ENCODE results near the gene C12orf57. TPM values are rescaled to one million over a fixed set of nuclear protein-coding genes. Genes with fewer than 3 reads are reported as not detected.
"Not testable (repeated sequence)": the region's sequence is repeated elsewhere in the genome, so short reads cannot be mapped to it uniquely, and the experiment has no call there.

Gene C12orf57
- total RNA-seq: 177 TPM

GRCh38 chr12:6943722-6944380 is at the start of gene C12orf57, which contains the start of gene RNU7-1:
Gene C12orf57, plus strand, starts transcription at chr12:6944022. Its CDS starts 100 bp downstream, at chr12:6944122.
Gene RNU7-1, plus strand, starts transcription at chr12:6943816.
- ATAC-seq (peak; percentile 78), DNase-seq (ENCODE audit: low spot score) (peak; percentile 86)
- intact Hi-C loops (cut with DNase I): loop anchor here (5.0 kb wide), 1 partner anchor 862 kb away; no protein-coding TSS in a partner anchor

GRCh38 chr12:6894321-6894720 is 49.5 kb upstream of the C12orf57 start:
- intact Hi-C loops (cut with DNase I): no loop called here
- ATAC-seq: no peak
- no peak for DNase-seq (ENCODE audit: low spot score)

- DNase-seq (ENCODE audit: low spot score): no peak
- no peak for ATAC-seq
- intact Hi-C loops (cut with DNase I): no loop called here
Observed at GRCh38 chr12:6896846-6897435, 46.9 kb upstream of the C12orf57 start.

GRCh38 chr12:6899427-6899826 is 44.4 kb upstream of the C12orf57 start:
- intact Hi-C loops (cut with DNase I): no loop called here
- no peak for ATAC-seq
- no peak for DNase-seq (ENCODE audit: low spot score)

DNA sequence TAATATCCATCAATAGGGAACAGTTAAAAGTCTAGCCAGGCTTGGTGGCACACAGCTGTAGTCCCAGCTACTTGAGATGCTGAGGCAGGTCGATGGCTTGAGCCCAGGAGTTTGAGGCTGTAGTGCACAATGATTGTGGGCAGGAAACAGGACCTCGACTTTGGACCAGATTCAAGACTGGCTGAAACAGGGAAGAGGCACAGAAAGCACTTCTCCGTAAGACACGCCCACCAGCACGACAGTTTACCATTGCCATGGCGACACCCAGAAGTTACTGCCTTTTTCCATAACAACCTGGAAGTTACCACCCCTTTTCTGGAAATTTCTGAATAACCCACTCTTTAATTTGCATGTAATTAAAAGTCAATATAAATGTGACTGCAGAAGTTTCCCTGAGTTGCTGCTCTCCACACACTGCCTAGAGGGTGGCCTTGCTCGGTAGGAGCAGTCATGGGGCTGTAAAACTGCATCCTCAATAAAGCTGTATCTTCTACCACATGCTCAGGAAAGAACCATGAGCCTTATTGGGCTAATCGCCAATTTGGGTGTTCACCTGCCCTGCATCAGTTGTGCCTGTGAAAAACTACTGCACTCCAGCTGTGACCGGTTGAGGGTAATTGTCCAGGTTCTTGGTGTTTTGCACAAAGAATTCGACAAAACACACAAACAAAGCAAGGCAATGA is 43.8 kb upstream of the C12orf57 start:
- ATAC-seq (no peak), DNase-seq (ENCODE audit: low spot score) (peak; percentile 78)
- intact Hi-C loops (cut with DNase I): no loop called here

DNA sequence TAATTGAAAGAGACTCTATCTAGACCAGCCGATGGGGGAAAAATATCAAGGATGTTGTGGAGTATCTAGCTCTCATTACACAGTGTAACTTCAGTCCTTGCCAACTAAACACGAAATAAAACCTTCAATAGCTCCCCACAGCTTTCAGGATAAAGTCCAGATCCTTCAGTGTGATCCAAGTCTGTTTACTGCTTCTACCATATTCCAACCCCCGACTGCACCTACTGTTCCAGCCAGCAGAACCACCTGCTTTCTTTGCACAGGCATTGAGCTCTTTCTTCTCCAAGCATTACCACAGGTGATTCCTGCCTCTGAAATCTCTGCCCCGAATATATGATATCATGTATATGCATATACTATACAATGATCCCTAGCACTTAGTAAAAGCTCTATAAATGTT is 41.4 kb upstream of the C12orf57 start:
- intact Hi-C loops (cut with DNase I): no loop called here
- no peak for DNase-seq (ENCODE audit: low spot score)
- ATAC-seq: no peak

DNA sequence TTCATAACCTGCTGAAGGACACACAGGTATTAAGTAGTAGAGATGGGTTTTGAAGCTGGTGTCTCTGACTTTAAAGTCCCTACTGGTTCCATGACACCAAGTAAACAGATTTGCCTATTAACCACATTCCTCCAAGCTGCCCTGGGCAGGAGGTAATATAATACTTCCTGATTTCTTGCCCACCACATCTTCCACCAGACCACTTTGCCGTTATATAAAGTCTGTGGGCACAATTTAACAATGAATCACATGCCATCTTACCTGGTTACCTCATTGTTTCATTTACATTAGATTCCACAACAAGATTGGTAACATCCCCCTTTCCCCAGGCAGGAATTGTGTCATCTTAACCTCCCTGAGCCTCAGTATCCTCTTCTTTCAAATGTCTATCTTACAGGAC is 40.1 kb upstream of the C12orf57 start:
- DNase-seq (ENCODE audit: low spot score) (no peak), ATAC-seq (no peak)
- intact Hi-C loops (cut with DNase I): no loop called here

DNA sequence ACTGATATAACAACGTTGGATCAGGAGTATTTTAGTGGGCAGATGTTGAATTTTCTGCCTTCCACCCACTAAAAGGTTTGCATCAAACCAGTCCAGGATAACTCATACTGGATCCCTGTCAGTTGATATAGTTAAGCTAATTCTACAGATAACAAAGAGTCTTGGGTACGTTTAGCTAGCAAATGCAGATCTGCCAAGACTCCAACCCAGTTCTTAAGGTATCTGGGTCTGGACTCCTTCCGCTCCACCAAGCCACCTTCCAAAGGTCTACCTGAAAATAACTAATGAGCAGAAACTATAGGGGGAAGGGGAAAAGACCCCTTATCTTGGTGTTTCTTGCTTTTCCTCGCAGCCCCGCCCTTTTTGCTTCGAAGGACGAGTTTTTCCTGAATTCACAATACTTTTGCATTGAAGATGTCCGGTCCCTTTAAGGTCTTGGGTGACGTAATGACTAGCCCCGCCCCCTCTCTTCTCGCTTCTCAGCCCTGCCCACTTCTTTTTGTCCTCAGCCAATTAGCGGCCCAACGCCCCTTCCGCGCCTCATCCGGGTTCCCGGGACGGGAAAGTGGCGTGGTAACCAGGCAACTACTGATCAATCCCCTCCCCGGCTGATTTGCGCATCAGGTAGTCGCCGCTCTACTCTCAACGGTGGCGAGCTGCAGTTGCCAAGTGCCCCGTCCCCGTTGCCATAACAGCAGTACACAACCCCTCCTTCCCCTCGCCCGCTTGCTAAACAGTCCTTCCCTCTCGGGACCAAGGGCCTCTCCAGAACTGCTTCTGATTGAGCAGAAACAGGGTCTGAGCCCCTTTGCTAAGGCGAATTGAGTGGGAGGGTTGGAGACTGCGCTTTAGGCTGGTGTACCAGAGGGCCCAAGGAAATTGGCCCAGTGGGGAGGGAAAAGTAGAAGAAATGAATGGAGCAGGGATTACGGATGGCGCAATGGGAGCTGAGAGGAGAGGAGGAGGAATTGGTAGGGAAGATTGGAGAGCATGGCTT is 39.2 kb upstream of the C12orf57 start, which contains the start of gene LRRC23:
Gene LRRC23, plus strand, starts transcription at position 543 of the 997 bp plus-strand sequence. CDS start 812 bp downstream, outside the sequence.
- DNase-seq (ENCODE audit: low spot score): peak; percentile 99
- intact Hi-C loops (cut with DNase I): no loop called here

DNA sequence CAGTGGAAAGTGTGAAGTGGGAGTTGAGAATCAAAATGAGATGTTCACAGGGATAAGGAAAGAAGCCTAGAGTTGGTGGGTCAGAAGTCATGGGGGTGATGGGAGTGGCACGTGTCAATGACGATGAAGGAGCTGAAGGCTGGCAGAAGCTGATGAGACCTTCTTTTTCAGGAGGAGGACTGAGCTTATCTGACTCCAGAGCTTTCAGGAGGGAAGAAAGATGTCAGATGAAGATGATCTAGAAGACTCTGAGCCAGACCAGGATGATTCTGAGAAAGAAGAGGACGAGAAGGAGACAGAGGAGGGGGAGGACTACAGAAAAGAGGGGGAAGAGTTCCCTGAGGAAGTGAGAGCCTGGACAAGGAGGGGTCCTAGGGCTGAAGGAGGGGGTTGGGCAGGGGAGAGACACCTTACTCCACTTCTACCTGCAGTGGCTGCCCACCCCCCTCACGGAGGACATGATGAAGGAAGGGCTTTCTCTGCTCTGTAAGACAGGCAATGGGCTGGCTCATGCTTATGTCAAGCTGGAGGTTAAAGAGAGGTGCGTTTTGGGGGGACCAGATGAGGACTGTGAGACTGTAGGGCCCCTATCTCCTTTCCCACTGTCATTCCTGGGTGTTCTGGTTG is 38.3 kb upstream of the C12orf57 start:
- DNase-seq (ENCODE audit: low spot score) (no peak), ATAC-seq (no peak)
- intact Hi-C loops (cut with DNase I): no loop called here

More for the DNA sequence above, 39.2 kb upstream of the C12orf57 start, which contains the start of gene LRRC23:
- ATAC-seq: peak; percentile 98

DNA sequence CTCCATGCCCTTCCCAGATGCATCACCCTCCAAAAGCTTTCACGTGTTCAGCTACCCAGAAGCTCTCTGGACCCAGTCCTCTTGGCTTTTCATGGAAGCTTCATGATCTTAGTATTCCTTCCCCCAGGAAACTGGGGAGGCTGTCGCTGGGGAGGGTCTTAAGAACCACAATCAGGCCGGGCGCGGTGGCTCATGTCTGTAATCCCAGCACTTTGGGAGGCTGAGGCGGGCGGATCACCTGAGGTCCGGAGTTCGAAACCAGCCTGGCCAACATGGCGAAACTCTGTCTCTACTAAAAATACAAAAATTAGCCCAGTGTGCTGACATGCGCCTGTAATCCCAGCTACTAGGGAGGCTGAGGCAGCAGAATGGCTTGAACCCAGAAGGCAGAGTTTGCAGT is 35.7 kb upstream of the C12orf57 start:
- ATAC-seq; DNase-seq (ENCODE audit: low spot score); intact Hi-C loops (cut with DNase I): not testable (repeated sequence)

DNA sequence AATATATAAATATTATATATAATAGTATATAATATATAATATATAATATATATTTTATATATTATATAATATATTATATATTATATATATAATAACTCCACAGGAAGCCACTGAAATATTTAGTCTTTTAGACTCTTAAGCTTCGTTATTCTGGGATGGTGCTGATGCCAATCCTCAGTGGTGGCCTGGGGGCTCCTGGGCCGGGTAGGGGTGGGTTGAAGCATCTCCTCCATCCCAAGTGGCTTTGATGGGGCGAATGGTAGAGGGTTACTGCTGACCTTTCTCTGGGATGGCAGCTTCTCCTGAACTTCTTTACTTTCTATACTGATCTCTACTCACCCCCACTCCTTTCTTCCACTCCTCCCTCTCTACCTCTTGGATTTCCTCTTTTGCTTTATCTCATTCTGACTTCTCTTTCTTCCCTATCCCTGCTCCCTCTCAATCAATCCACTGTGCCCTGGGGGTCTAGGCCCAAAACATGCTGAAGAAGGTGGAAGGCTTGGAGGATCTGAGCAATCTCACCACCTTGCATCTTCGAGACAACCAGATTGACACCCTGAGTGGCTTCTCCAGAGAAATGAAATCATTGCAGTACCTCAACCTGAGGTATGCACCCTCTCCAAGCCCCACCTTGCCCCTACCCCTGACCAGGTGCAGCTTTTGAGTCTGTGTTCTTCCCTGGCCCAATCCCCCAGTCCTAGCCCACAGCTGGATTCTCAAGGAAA is 34.2 kb upstream of the C12orf57 start:
- intact Hi-C loops (cut with DNase I): no loop called here
- no peak for ATAC-seq
- no peak for DNase-seq (ENCODE audit: low spot score)

DNA sequence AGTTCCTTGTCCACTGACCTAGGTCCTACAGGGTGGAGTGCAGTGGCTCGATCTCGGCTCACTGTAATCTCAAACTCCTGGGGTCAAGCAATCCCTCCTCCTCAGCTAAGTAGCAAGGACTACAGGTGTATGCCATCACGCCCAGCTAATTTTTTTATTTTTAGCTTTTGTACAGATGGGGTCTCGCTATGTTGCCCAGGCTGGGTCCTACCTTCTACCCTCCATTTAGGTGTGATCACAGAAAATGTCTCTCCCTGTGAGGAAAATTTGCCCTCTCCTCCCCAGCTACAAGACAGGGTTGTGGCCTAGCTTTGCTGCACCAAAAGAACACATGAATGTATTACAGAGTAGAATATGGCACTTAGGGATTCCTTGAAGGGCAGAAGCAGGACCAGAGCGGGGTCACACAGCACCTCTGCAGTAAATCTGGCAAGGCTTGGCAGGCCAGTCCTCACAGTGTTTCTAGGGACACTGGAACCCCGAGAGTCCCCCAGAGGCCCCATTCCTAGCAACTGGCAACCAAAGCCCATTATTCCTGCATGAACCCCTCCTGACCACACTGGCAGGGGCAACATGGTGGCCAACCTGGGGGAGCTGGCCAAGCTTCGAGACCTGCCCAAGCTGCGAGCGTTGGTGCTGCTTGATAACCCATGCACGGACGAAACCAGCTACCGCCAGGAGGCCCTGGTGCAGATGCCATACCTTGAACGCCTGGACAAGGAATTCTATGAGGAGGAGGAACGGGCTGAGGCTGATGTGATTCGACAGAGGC is 31.5 kb upstream of the C12orf57 start:
- ATAC-seq: no peak
- no peak for DNase-seq (ENCODE audit: low spot score)
- intact Hi-C loops (cut with DNase I): no loop called here

DNA sequence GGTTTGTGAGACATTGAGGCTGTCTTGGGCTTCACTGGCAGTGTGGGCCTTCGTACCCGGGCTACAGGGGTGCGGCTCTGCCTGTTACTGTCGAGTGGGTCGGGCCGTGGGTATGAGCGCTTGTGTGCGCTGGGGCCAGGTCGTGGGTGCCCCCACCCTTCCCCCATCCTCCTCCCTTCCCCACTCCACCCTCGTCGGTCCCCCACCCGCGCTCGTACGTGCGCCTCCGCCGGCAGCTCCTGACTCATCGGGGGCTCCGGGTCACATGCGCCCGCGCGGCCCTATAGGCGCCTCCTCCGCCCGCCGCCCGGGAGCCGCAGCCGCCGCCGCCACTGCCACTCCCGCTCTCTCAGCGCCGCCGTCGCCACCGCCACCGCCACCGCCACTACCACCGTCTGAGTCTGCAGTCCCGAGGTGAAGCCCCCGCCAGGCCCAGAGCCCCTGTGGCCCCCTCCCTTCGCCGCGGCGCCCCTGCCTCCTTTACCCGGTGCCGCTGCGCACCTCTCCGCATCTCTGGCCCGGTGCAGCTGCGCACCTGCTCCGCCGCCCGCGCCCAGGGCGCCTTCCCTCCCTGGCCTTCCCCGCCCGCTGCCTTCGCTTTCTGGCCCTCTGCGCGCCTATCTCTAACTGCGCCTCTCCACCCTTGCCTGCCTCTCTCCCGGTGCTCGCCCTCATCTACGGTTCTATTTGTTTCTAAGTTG is 29.4 kb upstream of the C12orf57 start, which contains the start of gene ENO2:
Gene ENO2, plus strand, starts transcription at position 335 of the 701 bp plus-strand sequence. CDS start 1,253 bp downstream, outside the sequence.
- ATAC-seq: peak; percentile 90
- intact Hi-C loops (cut with DNase I): no loop called here

DNA sequence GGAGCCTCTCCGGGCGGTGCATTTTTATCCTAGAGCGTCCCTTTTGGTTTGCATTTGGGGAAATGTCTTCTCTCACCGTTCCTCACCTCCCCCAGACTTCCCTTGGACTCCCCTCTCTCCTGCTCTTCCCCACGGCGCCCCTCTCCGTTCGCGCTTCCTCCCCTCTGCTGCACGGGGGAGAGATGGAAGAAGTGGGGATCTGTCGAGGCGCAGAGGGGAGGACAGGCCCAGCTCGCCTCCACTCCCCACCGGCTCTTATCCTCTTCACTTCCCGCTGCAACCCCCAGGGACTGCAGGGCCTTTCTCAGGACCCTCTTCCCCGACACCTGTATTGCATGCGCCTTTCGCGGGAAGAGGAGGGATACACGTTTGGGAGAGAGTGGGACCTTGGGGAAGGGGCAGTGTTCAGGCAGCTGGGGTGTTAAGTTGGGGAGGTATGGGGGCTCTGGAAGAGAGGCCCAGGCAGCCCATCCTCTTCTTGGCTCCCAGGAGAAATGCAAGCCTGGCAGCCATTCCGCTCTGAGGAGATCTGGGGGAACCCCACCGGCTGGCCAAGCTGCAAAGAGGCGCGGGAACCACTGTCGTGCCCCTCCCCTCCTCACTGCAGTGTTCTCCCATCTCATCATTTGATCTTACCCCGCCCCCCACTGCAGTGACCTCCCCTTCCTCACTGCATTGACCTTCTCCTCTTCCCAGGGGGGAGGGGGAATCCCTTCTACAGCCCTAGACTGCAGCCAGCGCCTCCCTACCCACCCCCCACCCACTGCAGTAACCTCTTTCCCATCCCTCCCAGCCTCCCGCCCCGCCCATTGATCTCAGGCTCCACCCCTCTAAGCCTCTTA is 28.7 kb upstream of the C12orf57 start:
- peak; percentile 21 for ATAC-seq
- intact Hi-C loops (cut with DNase I): no loop called here
- DNase-seq (ENCODE audit: low spot score): no peak

More for the DNA sequence above, 29.4 kb upstream of the C12orf57 start, which contains the start of gene ENO2:
- peak; percentile 89 for DNase-seq (ENCODE audit: low spot score)

- no peak for DNase-seq (ENCODE audit: low spot score)
- intact Hi-C loops (cut with DNase I): no loop called here
- ATAC-seq: no peak
Observed at GRCh38 chr12:6915789-6916285, 28.0 kb upstream of the C12orf57 start.

Measured in sciatic nerve (tissue), 2 donors.